ENCODE measurements around the gene NT5DC4.

NT5DC4 gene

DNA sequence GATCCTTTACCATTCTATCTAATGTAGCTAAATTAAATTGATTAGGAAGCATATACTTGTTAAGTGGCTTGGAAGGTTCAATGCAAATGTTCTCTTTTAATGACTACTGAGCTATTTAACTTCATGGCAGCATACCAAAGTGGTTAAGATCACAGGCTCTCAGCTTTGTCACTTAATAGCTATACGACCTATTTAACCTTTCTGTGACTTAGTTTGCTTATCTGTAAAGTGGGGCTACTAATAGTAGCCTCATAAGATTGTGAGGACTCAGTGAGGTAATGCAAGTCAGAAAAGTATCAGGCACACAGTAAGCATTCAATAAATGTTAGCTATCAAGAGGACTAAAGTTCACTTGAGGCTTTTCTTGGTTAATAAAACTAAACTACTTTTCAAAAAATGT is 39.3 kb downstream of the NT5DC4 start:
- TF ChIP-seq, protein P1, sequence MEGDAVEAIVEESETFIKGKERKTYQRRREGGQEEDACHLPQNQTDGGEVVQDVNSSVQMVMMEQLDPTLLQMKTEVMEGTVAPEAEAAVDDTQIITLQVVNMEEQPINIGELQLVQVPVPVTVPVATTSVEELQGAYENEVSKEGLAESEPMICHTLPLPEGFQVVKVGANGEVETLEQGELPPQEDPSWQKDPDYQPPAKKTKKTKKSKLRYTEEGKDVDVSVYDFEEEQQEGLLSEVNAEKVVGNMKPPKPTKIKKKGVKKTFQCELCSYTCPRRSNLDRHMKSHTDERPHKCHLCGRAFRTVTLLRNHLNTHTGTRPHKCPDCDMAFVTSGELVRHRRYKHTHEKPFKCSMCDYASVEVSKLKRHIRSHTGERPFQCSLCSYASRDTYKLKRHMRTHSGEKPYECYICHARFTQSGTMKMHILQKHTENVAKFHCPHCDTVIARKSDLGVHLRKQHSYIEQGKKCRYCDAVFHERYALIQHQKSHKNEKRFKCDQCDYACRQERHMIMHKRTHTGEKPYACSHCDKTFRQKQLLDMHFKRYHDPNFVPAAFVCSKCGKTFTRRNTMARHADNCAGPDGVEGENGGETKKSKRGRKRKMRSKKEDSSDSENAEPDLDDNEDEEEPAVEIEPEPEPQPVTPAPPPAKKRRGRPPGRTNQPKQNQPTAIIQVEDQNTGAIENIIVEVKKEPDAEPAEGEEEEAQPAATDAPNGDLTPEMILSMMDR (IDR thresholded peaks at IDR 0.05; ENCODE audit: insufficient read depth, low read depth, low read length, missing control alignments), result no peak
- H3K4me3 ChIP-seq (ENCODE audit: low read depth, low read length), result no peak overlapping the region
- DNase-seq (ENCODE audit: low read depth), result no peak

DNA sequence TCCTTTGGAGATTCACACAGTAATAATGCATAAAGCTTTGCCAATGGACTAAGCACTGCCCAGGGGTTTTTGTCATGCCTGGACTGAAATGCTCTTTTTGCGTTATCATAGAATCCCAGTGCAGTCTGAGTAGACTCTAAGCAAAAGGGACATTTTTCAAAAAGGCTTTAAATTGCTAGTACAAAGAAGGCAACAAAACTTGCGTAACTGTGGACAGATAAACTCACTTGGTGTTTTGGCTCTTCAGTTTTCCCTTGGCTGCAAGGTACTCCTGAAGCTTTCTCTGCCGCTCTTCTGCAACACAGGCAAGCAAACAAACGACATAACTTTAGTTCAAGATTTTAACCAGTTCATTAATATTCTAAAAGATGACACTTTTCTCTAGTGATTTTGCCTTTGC is 41.5 kb downstream of the NT5DC4 start:
- TF ChIP-seq, protein P1 (IDR thresholded peaks at IDR 0.05; ENCODE audit: insufficient read depth, low read depth, low read length, missing control alignments), result no peak
- H3K4me3 ChIP-seq (ENCODE audit: low read depth, low read length), result no peak overlapping the region
- no peak for DNase-seq (ENCODE audit: low read depth)

DNA sequence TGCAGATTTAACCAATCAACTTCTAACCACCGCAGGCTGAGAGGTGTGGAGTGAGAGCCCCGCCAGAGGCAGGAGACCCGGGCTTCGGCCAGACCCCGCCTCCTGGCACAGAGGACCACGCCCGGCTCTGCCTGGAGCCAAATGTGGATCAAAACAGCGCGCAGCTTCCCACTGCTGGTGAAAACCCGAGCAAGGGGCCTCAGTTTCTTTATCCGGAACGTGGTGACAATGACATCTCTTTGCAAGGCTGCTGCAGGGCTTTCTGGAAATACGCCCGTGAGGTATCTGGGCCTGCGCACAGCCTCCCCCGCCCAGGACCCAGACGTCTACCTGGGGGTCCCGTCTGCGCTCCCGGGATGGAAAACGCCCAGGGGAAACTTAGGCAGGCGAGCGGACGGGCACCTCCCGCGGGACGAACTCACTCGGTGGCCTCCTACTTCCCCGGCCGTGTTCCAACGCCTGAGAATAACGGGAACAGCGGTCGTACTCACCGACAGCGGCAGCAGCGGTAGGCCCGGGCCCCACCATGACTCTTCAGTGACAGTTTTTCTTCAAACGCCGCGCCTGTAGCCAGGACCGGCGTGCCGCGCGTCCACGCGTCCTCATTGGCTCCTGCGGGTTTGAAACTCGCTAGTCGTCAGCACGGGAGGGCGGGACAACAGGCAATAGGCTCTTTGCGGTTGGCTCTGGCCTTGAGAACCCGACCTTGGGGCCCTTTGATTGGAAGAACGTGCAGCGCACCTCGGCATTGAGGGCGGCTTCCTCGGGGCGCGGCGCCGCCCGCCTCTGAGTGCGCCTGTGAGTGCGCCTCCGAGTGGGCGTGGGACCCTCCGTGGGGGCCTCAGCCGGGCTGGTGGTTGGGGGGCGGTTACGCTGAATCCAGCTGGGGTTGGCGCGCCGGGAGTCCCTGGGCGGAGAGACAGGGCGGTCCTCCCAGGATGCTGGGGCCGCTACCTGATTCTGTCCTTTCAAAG is 43.5 kb downstream of the NT5DC4 start, which contains the start of gene CKAP2L:
TSS of gene CKAP2L (minus strand) at position 539 of the 974 bp plus-strand sequence. CDS start at position 528, 11 bp downstream.
- DNase-seq (ENCODE audit: low read depth), result peak; percentile 98
- H3K4me3 ChIP-seq (ENCODE audit: low read depth, low read length), result peak within 1 kb of the TSS; percentile 70
- TF ChIP-seq, protein P1 (IDR thresholded peaks at IDR 0.05; ENCODE audit: insufficient read depth, low read depth, low read length, missing control alignments), result no peak

DNA sequence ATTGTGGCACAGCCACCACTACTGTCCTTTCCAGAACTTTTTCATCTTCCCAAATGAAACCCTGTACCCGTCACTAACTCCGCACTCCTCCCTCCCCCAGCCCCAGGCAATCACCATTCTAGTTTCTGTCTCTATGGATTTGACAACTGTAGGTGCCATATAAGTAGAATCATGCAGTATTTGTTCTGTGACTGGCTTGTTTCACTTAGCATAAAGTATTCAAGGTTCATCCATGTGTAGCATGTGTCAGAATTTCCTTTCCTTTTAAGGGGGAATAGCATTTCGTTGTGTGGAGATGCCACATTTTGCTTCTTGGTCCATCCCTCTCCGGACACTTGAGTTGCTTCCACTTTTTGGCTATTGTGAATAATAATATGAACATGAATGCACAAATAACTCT is 44.4 kb downstream of the NT5DC4 start:
- H3K4me3 ChIP-seq (ENCODE audit: low read depth, low read length), result peak overlapping the region; percentile 70
- peak; percentile 16 for DNase-seq (ENCODE audit: low read depth)
- TF ChIP-seq, protein P1 (IDR thresholded peaks at IDR 0.05; ENCODE audit: insufficient read depth, low read depth, low read length, missing control alignments), result no peak

DNA sequence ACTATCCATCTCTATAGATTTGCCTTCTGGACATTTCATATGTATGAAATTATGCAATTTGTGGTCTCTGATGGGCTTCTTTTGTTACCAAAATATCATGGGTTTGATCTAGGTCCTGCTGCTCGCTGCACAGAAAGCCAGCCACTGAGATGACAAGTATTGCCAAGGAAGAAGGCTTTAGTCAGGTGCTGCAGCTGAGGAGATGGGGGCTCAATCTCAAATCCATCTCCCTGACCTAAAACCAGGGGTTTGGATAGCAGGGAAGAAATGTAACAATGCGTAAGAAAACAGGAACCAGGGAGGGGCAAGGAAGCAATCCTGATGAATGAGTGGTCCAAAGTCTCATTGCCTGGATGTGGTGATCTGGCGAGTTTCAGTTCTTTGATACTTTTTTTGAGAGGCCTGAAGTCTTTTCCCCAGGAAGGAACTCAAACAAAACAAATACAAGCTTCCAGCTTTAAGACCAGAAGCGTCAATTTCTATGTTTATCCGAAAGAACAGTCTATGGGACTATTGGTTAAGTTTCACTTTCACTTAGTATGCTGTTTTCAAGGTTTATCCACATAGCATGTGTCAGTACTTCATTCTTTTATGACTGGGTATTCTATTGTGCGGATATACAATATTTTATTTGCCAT is 47.0 kb downstream of the NT5DC4 start:
- DNase-seq (ENCODE audit: low read depth), result no peak
- H3K4me3 ChIP-seq (ENCODE audit: low read depth, low read length), result no peak overlapping the region
- TF ChIP-seq, protein P1 (IDR thresholded peaks at IDR 0.05; ENCODE audit: insufficient read depth, low read depth, low read length, missing control alignments), result no peak

DNA sequence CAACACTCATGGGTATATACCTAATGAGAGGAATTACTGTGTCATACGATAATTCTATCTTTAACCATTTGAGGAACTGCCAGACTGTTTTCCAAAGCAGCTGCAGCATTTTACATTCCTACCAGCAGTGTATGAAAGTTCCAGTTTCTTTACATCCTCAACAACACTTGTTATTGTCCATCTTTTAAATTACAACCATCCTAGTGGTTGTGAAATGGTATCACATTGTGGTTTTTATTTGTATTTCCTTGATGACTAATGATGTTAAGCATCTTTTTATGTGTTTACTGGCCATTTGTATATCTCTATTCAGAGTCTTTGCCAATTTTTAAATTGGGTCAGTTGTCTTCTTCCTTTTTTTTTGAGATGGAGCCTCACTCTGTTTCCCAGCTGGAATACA is 47.6 kb downstream of the NT5DC4 start:
- TF ChIP-seq, protein P1 (IDR thresholded peaks at IDR 0.05; ENCODE audit: insufficient read depth, low read depth, low read length, missing control alignments), result no peak
- H3K4me3 ChIP-seq (ENCODE audit: low read depth, low read length), result no peak overlapping the region
- DNase-seq (ENCODE audit: low read depth), result no peak
